ENCODE measurements around the gene EPHA4.

EPHA4 gene

GRCh38 chr2:221402072-221402471 lies 170.0 kb downstream of the EPHA4 start:
- Histone ChIP-seq H3K27me3 (ENCODE audit: control insufficient read depth, insufficient read depth, low read length) (no peaks in the 10 kb centered on the region), H3K4me1 (ENCODE audit: control insufficient read depth, insufficient read depth, low read length) (no peaks in the 10 kb centered on the region), H3K9me3 (replicated peaks; ENCODE audit: low read length) (no peaks in the 10 kb centered on the region), H3K9ac (ENCODE audit: low read depth, low read length) (no peak overlapping the region), H3K4me3 (ENCODE audit: low read length) (no peak overlapping the region), H3K36me3 (ENCODE audit: insufficient read depth, low read length) (no peaks in the 10 kb centered on the region), H3K4me2 (ENCODE audit: low read length) (no peak overlapping the region)

- no peaks in the 10 kb centered on the region for H3K9me3 ChIP-seq (replicated peaks; ENCODE audit: low read length)
- H3K4me2 ChIP-seq (ENCODE audit: low read length) = no peak overlapping the region
- H3K4me1 ChIP-seq (ENCODE audit: control insufficient read depth, insufficient read depth, low read length) = no peaks in the 10 kb centered on the region
- no peaks in the 10 kb centered on the region for H3K36me3 ChIP-seq (ENCODE audit: insufficient read depth, low read length)
- no peak overlapping the region for H3K9ac ChIP-seq (ENCODE audit: low read depth, low read length)
- no peaks in the 10 kb centered on the region for H3K27me3 ChIP-seq (ENCODE audit: control insufficient read depth, insufficient read depth, low read length)
- no peak overlapping the region for H3K4me3 ChIP-seq (ENCODE audit: low read length)
These were observed 171.7 kb downstream of the EPHA4 start for GRCh38 chr2:221400411-221400810.

- Histone ChIP-seq H3K4me1 (ENCODE audit: control insufficient read depth, insufficient read depth, low read length) (no peaks in the 10 kb centered on the region), H3K4me2 (ENCODE audit: low read length) (no peak overlapping the region), H3K9me3 (replicated peaks; ENCODE audit: low read length) (no peaks in the 10 kb centered on the region), H3K36me3 (ENCODE audit: insufficient read depth, low read length) (no peaks in the 10 kb centered on the region), H3K4me3 (ENCODE audit: low read length) (no peak overlapping the region), H3K9ac (ENCODE audit: low read depth, low read length) (no peak overlapping the region), H3K27me3 (ENCODE audit: control insufficient read depth, insufficient read depth, low read length) (no peaks in the 10 kb centered on the region)
These were observed 172.9 kb downstream of the EPHA4 start for GRCh38 chr2:221399183-221399582.

DNA sequence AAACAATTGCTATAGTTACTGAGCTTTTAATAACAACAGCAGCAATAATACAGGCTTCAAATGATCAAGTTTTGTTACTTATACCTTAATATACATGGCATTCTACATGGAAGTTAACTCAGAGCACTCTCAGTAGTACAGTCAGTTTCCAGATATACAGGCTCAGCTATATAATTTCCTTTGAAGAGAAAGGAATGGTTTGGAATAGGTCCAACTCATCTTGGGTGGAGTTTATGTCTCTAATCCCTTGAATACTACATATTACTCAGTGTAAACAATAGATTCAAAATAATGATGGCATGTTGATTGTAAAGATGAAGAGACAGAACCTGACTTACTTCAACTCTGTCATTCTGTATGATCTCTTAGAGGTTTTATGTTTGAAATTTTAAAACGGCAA lies 174.9 kb downstream of the EPHA4 start:
- H3K4me2 ChIP-seq (ENCODE audit: low read length) = no peak overlapping the region
- no peaks in the 10 kb centered on the region for H3K36me3 ChIP-seq (ENCODE audit: insufficient read depth, low read length)
- no peak overlapping the region for H3K9ac ChIP-seq (ENCODE audit: low read depth, low read length)
- H3K4me3 ChIP-seq (ENCODE audit: low read length) = no peak overlapping the region
- no peaks in the 10 kb centered on the region for H3K27me3 ChIP-seq (ENCODE audit: control insufficient read depth, insufficient read depth, low read length)
- no peaks in the 10 kb centered on the region for H3K9me3 ChIP-seq (replicated peaks; ENCODE audit: low read length)
- H3K4me1 ChIP-seq (ENCODE audit: control insufficient read depth, insufficient read depth, low read length) = no peaks in the 10 kb centered on the region

DNA sequence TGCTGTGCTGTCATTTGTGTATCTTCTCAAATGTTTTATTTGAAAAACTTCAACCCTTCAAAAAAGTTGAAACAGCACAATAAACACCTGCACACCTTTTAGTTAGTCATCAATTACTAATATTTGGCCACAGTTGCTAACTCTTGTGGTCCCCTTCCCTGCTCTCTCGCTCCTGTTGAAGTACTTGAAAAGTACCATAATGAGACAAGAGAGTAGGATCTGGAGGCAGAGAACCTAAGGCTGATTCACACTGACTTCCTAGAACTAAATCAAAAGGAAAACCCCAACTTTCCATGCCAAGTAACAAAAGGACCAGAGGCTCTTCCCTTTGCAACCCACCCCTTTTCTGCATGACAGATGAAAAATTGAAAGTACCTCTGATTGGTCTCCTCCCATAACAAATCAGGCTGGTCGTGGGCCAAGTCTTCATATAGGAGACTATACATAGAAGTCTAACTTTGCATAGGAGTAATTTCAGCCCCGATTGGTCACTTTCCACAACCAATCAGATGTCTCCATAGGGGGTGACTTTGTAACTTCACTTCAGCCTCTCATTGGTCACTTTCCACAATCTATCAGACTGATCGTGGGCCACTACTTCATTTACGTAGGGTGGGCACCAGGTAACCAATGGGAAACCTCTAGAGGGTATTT lies 179.7 kb downstream of the EPHA4 start:
- no peaks in the 10 kb centered on the region for H3K27me3 ChIP-seq (ENCODE audit: control insufficient read depth, insufficient read depth, low read length)

GRCh38 chr2:221390878-221391277 lies 181.2 kb downstream of the EPHA4 start:
- no peaks in the 10 kb centered on the region for H3K4me1 ChIP-seq (ENCODE audit: control insufficient read depth, insufficient read depth, low read length)
- no peaks in the 10 kb centered on the region for H3K27me3 ChIP-seq (ENCODE audit: control insufficient read depth, insufficient read depth, low read length)
- no peaks in the 10 kb centered on the region for H3K36me3 ChIP-seq (ENCODE audit: insufficient read depth, low read length)
- no peak overlapping the region for H3K4me3 ChIP-seq (ENCODE audit: low read length)
- no peak overlapping the region for H3K4me2 ChIP-seq (ENCODE audit: low read length)
- no peaks in the 10 kb centered on the region for H3K9me3 ChIP-seq (replicated peaks; ENCODE audit: low read length)
- no peak overlapping the region for H3K9ac ChIP-seq (ENCODE audit: low read depth, low read length)

More for the DNA sequence above, 179.7 kb downstream of the EPHA4 start:
- no peaks in the 10 kb centered on the region for H3K9me3 ChIP-seq (replicated peaks; ENCODE audit: low read length)
- no peak overlapping the region for H3K4me3 ChIP-seq (ENCODE audit: low read length)
- H3K4me1 ChIP-seq (ENCODE audit: control insufficient read depth, insufficient read depth, low read length) = no peaks in the 10 kb centered on the region
- no peak overlapping the region for H3K4me2 ChIP-seq (ENCODE audit: low read length)
- no peak overlapping the region for H3K9ac ChIP-seq (ENCODE audit: low read depth, low read length)
- H3K36me3 ChIP-seq (ENCODE audit: insufficient read depth, low read length) = no peaks in the 10 kb centered on the region

DNA sequence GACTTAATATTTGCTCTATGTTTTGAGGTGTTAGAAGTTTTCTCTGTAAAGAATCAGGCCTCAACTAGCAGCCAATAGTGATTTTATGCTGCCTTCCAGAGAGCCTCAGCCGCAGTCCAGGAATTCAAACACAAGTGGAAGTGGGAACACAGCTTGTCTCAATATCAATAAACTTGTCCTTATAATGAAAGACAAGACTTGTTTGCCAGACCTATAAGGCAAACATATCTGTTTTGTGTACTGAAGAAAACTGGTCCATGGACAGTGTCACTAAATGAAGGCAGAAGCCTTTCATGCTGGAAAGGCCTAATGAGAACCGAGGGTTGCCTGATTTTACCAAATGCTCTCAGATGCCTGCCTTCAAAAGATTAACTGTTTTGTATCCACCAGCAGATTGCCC lies 182.2 kb downstream of the EPHA4 start:
- Histone ChIP-seq H3K4me1 (ENCODE audit: control insufficient read depth, insufficient read depth, low read length) (no peaks in the 10 kb centered on the region), H3K4me3 (ENCODE audit: low read length) (no peak overlapping the region), H3K36me3 (ENCODE audit: insufficient read depth, low read length) (no peaks in the 10 kb centered on the region), H3K9me3 (replicated peaks; ENCODE audit: low read length) (no peaks in the 10 kb centered on the region), H3K4me2 (ENCODE audit: low read length) (no peak overlapping the region), H3K27me3 (ENCODE audit: control insufficient read depth, insufficient read depth, low read length) (no peaks in the 10 kb centered on the region), H3K9ac (ENCODE audit: low read depth, low read length) (no peak overlapping the region)

GRCh38 chr2:221389421-221389820 lies 182.7 kb downstream of the EPHA4 start:
- Histone ChIP-seq H3K9ac (ENCODE audit: low read depth, low read length) (no peak overlapping the region), H3K4me3 (ENCODE audit: low read length) (no peak overlapping the region), H3K36me3 (ENCODE audit: insufficient read depth, low read length) (no peaks in the 10 kb centered on the region), H3K27me3 (ENCODE audit: control insufficient read depth, insufficient read depth, low read length) (no peaks in the 10 kb centered on the region), H3K4me1 (ENCODE audit: control insufficient read depth, insufficient read depth, low read length) (no peaks in the 10 kb centered on the region), H3K4me2 (ENCODE audit: low read length) (no peak overlapping the region), H3K9me3 (replicated peaks; ENCODE audit: low read length) (no peaks in the 10 kb centered on the region)

DNA sequence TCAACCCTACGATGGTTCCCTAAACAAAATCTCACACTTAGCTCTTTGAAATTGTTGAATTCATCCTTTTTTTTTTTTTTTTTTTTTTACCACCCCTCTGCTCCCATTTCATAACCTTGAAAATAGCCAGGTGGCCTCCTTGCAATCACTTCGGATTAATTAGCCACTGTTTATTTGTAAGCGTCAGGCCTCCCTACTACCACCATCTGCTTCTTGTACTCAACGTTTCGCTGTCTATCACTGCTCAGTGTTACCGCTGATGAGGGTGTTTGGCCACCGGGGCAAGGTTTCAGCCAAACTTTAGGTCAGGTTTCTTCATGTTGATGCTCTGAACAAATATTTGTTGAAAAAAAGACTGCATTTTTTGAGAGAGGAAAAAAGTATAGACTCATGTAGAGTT lies 183.2 kb downstream of the EPHA4 start:
- H3K9me3 ChIP-seq (replicated peaks; ENCODE audit: low read length) = no peaks in the 10 kb centered on the region
- H3K4me3 ChIP-seq (ENCODE audit: low read length) = no peak overlapping the region
- H3K9ac ChIP-seq (ENCODE audit: low read depth, low read length) = no peak overlapping the region
- no peaks in the 10 kb centered on the region for H3K4me1 ChIP-seq (ENCODE audit: control insufficient read depth, insufficient read depth, low read length)
- no peak overlapping the region for H3K4me2 ChIP-seq (ENCODE audit: low read length)
- H3K36me3 ChIP-seq (ENCODE audit: insufficient read depth, low read length) = no peaks in the 10 kb centered on the region
- H3K27me3 ChIP-seq (ENCODE audit: control insufficient read depth, insufficient read depth, low read length) = no peaks in the 10 kb centered on the region

- no peaks in the 10 kb centered on the region for H3K4me1 ChIP-seq (ENCODE audit: control insufficient read depth, insufficient read depth, low read length)
- no peak overlapping the region for H3K9ac ChIP-seq (ENCODE audit: low read depth, low read length)
- no peaks in the 10 kb centered on the region for H3K9me3 ChIP-seq (replicated peaks; ENCODE audit: low read length)
- no peaks in the 10 kb centered on the region for H3K36me3 ChIP-seq (ENCODE audit: insufficient read depth, low read length)
- no peaks in the 10 kb centered on the region for H3K27me3 ChIP-seq (ENCODE audit: control insufficient read depth, insufficient read depth, low read length)
- H3K4me3 ChIP-seq (ENCODE audit: low read length) = no peak overlapping the region
- no peak overlapping the region for H3K4me2 ChIP-seq (ENCODE audit: low read length)
These were observed 186.4 kb downstream of the EPHA4 start for GRCh38 chr2:221385716-221386115.

GRCh38 chr2:221381928-221382488 lies 190.1 kb downstream of the EPHA4 start:
- Histone ChIP-seq H3K9me3 (replicated peaks; ENCODE audit: low read length) (no peaks in the 10 kb centered on the region), H3K4me3 (ENCODE audit: low read length) (no peak overlapping the region), H3K36me3 (ENCODE audit: insufficient read depth, low read length) (no peaks in the 10 kb centered on the region), H3K4me1 (ENCODE audit: control insufficient read depth, insufficient read depth, low read length) (no peaks in the 10 kb centered on the region), H3K9ac (ENCODE audit: low read depth, low read length) (no peak overlapping the region), H3K4me2 (ENCODE audit: low read length) (no peak overlapping the region), H3K27me3 (ENCODE audit: control insufficient read depth, insufficient read depth, low read length) (no peaks in the 10 kb centered on the region)

DNA sequence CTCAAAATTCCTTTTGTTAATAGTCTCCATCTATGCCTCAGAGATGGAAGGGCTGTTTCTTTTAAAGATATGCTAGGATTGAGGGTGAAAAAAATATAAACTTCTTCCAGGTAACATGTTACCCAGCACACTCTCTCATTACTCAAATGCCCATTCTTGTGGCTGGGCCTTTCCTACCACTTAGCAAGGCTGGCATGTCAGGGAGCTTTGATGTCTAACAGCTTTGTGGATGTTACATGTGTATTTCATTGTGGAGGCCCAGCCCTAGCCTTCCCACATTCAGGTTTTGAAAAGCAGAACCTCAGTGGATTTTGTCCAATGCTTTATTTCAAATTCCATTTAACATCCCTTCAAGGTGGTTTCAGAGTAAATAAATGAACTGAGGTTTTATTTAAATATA lies 191.4 kb downstream of the EPHA4 start:
- Histone ChIP-seq H3K4me2 (ENCODE audit: low read length) (no peak overlapping the region), H3K27me3 (ENCODE audit: control insufficient read depth, insufficient read depth, low read length) (no peaks in the 10 kb centered on the region), H3K4me3 (ENCODE audit: low read length) (no peak overlapping the region), H3K9me3 (replicated peaks; ENCODE audit: low read length) (no peaks in the 10 kb centered on the region), H3K36me3 (ENCODE audit: insufficient read depth, low read length) (no peaks in the 10 kb centered on the region), H3K9ac (ENCODE audit: low read depth, low read length) (no peak overlapping the region), H3K4me1 (ENCODE audit: control insufficient read depth, insufficient read depth, low read length) (no peaks in the 10 kb centered on the region)

Measured in skeletal muscle satellite cell (primary cell).